COLO668 (cell line): ENCODE data around the gene LHFPL5.

Experiments
- DNase-seq: peaks from one replicate; lab custom pipeline; 2025; ENCODE audit not compliant: unreplicated experiment; lab: John Stamatoyannopoulos, UW

Gene LHFPL5

DNA sequence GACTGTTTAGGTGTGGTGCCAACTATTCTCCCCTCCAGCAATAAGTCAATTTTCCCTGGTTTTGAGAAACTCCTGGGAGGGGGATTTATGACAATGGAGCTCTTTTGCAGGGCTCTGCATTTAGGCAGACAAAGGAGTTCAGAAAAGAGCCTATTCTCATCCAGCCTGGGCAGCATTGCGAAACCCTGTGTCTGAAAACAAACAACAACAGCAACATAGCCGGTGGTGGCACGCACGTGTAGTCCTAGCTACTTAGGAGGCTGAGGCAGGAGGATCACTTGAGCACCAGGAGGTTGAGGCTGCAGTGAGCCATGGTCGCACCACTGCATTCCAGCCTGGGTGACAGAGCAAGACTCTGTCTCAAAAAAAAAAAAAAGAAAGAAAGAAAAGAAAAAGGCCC lies 14.5 kb upstream of the LHFPL5 start:
- no peak for DNase-seq

DNA sequence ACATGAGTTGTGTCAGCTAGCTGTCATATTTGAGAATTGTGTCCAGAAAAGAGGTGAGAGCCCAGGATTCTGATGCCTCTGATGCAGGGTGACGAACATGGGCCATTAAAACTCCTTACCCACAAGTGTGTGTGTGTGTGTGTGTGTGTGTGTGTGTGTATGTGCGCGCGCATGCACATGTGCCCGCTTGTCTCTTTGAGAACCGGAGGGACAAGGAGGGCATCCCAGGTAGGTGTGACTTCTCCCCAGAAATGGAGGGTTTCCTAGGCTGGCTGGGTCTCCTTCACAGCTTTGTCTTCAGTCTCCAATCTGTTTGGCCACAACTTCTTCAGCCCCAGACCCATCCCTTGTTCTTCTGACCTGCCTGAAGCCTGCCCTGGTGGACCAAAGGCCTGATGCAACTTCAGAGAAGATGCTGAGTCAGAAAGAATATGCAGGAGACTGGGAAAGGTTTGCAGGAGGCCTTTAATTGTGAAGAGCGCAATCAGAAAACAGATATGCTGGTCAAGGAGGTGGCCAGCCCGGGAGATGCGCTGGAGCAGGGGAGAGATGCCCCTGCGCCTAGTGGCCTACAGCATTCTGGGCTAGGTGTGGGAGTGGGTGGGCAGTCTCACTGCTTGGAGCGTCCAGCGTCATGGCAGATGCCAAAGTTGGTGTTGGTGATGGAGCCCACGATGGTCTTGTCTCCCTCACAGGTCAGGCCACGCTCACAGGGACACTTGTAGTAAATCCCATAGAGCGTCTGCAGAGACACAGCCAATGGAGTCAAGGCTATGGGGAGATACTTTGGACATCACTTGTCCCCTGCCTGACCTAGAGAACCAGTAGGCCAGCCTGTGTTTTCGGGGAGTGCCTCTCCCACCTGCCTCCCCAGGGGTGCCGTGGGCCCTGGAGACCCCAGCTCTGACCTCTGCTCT lies 10.4 kb upstream of the LHFPL5 start:
- no peak for DNase-seq

DNA sequence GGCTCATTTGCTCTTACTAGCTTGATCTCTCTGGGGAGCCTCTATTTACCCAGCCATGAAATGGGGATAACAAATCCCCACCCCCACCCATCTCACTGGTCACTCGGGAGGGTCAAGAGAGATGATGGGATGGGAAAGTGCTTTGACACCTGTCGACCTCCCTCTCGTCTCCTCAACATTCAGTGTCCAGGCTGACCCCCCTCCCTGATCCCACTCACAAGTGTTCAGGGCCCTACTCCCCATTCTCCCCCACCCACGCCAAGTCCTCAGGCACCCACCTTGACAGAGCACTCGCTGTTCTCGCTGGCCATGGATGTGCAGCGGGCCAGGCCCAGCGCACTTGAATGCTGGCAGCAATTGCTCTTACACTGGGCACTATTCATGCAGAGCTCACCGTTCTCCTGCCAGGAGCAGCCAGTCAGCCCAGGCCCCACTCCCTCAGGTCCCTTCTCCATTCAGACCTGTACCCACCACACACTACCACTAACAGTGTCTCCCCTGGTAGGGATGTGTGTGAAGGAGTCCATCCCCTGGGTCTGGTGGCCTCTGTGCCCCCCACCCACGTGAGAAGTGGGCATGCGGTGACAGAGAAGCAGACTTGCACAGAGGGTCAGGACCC lies 9.6 kb upstream of the LHFPL5 start:
- DNase-seq, result no peak

DNA sequence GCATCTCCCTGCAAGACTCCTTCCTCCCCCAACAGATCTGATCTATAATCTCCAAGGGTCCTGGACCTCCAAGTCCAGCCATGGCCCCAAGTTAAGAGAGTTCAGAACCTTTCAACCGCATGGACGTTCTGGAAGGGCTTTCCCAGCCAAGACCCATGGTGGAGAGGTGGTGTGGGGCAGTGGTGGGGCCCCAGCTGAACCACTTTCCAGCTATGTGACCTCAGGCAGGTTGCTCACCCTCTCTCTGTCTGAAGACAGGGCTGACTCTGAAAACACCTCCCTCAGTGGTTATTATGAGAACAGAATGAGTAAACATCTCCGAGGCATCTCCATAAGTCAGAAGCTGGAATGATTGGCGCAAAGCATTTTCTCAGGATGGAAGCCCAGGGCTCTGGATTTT lies 8.9 kb upstream of the LHFPL5 start:
- DNase-seq, result no peak

GRCh38 chr6:35797837-35798526 lies 7.2 kb upstream of the LHFPL5 start:
- no peak for DNase-seq

DNA sequence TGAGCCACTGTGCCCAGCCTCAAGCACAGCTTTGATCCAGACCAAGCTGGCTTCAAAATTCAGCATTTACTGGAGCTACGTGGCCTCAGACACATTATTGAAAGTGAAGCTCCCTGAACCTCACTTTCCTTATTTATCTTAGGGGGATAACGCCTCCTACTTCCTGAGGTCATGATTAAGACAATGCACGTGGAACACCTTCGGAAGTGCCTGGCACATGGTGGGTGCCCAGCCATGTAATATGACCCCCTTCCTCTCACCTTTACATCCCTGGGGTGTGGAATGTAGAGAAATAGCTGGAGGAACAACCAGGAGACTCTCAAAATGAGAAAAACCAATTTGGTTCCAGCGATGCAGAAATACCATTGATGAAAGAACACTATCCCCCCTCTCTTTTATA lies 6.4 kb upstream of the LHFPL5 start:
- DNase-seq, result no peak

- DNase-seq, result no peak
Observed at GRCh38 chr6:35801148-35801547, 4.0 kb upstream of the LHFPL5 start.

DNA sequence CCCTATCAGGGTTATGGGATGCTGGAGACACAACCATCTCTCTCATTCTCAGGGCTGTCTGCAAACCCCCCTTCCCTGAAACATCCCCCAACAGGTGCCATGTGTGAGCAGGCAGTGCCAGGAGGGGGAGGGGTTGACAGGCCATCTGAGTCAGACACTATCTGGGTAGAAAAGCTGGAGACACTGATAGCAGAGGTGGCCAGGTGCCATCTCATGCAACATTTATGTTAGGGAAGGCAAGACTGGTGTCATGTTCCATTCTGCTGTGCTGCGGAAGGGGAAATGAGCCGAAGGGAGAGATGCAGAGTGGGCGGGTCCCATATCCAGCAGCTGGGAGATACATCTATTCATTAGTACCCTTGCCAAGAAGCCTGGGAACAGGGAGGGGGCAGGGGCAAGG lies 3.5 kb downstream of the LHFPL5 start:
- DNase-seq, result peak; percentile 85

DNA sequence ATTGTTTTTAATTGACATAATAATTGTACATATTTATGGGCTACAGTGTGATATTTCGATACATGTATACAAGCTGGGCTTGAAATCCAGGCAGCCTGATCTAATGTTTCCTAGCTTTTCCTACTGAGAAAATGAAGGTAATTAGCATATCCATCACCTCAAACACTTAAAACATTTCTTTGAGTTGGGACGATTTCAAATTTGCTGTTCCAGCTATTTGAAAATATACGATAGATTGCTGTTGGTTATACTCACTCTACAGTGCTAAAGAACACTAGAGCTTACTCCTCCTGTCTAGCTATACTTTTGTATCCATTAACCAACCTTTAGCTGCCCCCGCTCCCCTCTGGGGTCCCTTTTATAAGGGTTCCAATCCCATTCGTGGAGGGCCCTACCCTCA lies 4.7 kb downstream of the LHFPL5 start:
- no peak for DNase-seq

DNA sequence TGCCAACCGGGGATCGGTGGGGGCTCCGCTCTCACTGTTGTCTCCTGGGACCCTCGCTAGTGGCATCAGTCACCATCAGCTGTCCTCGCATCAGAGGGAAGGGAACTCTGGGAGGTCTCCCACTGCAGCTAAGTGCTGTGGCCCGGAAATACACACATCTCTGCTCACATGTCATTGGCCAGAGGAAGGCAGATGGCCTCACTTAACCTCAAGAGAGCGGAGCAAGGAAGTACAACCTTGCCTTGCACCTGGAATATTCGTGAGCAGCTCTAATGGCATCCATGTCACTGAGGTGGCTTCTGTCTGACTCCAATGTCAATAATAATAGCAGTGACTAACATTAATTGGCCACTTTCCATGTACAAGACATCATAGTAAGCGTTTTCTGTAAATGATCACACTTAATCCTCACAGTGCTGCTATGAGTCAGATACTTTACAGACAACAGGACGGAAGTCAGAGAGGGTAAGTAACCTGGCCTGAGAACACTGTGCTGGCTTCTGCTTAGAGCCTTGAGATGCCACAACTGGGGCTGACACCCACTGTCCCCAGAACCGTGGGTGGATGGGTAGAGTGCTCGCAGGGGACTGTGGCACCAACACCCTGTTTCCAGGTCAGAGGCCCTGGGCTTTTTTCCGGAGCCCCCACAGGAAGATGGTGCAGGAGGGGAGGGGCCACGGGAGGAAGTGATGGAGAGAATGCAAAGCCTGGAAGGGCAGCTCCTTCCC lies 6.0 kb downstream of the LHFPL5 start:
- DNase-seq, result peak; percentile 10

- DNase-seq, result no peak
Observed at GRCh38 chr6:35811699-35811995, 6.5 kb downstream of the LHFPL5 start.

DNA sequence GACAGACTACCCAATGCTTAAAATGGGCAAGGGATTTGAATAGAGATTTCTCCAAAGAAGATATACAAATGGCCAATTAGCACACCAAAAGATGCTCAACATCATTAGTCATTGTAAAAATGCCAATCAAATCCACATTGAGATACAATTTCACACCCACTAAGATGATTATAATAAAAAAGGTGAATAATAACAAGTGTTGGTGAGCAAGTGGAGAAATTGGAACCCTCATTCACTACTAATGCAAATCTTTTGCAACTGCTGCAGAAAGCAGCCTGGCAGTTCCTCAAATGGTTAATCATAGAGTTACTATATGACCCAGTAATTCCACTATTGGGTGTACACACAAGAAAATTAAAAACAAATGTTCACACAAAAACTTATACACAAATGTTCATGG lies 12.4 kb downstream of the LHFPL5 start:
- DNase-seq, result no peak

DNA sequence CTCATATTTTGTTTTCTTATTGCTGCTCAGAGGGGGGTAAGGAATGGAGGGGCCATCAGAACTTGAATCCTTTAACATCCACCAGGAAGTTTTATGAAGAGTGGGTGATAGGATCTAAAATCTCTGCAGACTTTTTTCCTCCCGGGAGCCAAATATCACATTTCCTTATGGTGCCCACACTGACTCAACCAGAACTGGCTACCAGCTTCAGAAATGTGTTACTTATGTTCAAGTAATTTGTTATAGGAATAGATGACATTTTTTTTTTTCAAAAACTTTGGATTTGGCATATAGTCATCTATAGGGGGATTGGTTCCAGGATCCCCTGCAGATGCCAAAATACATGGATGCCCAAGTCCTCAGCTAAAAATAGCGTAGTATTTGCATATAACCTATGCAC lies 18.4 kb downstream of the LHFPL5 start:
- no peak for DNase-seq

- no peak for DNase-seq
Observed at GRCh38 chr6:35824552-35825192, 19.5 kb downstream of the LHFPL5 start.

DNA sequence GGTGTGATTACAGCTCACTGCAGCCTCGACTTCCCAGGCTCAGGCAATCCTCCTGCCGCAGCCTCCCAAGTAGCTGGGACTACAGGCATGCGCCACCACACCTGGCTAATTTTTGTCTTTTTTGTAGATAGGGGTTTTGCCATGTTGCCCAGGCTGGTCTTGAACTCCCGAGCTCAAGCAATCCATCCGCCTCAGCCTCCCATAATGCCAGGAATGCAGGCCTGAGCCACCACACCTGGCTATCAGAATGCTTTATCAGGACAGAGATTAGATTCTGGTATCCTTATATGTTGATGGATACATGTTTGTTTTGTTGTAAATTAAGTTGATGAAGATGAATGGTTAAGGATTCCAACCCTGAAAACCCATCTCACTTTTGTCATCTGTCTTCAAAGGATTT lies 24.2 kb downstream of the LHFPL5 start:
- no peak for DNase-seq

- no peak for DNase-seq
Observed at GRCh38 chr6:35831257-35832007, 26.3 kb downstream of the LHFPL5 start.

DNA sequence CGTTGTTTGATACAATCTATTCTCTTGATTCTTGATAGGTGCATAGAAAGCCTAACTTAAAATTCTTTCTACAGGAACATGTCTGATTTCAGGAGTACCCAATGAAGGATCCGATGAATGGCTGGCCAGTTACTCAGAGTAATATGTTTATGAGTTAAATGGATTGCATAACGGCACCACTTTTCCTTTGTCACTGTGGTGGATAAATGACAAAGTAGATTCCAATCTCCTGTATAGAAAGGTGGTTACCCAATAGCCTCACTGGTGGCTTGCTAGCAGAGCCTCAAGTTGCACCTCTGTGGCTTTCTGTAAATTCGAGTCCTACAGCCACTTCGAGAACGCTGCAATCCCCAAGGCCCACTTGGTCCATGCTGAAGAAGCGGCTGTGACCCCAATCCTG lies 28.4 kb downstream of the LHFPL5 start:
- DNase-seq, result no peak

- DNase-seq, result no peak
Observed at GRCh38 chr6:35839019-35839418, 33.9 kb downstream of the LHFPL5 start.

DNA sequence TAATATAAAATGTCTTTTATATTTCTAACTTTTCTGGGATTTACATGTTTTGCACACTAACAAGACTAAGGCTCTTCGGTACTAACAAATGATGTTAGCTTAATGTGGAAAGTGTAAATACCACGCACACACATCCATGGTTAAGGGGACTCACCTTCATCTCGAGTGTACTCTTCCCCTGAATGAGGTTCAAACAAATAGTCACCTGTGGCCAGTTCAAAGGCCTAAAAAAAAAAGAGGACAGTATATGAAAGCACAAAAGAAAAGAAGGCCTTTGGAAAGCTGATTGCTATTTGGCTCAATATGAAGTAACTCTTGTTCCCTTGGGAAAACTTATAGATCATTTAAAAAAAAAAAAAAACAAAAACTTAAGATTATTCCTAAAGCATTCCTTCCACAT lies 37.2 kb downstream of the LHFPL5 start:
- DNase-seq, result no peak

DNA sequence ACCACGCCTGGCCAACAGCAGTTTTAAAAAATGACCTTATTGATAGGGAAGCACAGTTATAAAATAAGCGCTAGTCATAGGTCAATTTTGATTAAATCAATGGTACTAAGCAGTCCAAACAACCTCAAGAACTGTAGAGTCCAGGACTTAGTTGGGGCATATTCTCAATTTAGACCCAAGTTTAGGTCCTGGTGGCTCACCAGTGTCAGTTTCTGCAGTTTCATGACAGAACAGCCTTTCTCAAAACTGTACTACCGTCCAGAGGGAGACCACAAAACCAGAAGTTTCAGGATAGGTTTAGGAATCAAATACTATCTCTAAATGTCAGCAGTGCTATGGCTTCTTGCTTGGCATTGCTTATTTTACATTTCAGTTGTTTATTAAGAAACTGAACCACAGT lies 39.1 kb downstream of the LHFPL5 start:
- DNase-seq, result no peak
